GM19455 (cell line): ENCODE measurements around the gene NTRK3.

ENCODE experiments used
- ATAC-seq: cut with Tn5 transposase; IDR thresholded peaks from one replicate; pipeline ENCODE4 v1.9.1; 2021; ENCODE audit not compliant: unreplicated experiment

NTRK3 gene

GRCh38 chr15:88232771-88233201 lies 23.8 kb downstream of the NTRK3 start:
- ATAC-seq, result no peak

- no peak for ATAC-seq
These were observed 24.5 kb downstream of the NTRK3 start for GRCh38 chr15:88231909-88232644.

GRCh38 chr15:88230823-88231222 lies 25.7 kb downstream of the NTRK3 start:
- no peak for ATAC-seq

DNA sequence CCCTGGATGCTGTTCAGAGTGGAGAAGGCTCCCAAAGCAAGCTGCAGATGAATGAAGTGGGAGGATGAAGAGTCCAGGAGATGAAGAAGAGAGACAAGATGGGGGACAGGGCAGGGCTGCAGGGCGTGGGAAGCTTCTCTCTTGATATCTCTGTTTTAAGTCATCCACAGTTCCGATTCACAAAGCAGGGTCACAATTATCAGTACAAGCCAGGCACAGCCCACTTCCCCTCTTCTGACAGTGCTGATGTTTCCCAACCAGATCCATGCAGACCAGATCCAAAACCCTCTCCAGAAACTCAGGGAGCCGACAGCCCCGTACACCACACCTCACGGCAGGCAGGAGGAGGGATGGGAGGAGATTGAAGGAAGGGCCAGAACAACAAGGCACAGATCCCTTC lies 31.1 kb downstream of the NTRK3 start:
- no peak for ATAC-seq

DNA sequence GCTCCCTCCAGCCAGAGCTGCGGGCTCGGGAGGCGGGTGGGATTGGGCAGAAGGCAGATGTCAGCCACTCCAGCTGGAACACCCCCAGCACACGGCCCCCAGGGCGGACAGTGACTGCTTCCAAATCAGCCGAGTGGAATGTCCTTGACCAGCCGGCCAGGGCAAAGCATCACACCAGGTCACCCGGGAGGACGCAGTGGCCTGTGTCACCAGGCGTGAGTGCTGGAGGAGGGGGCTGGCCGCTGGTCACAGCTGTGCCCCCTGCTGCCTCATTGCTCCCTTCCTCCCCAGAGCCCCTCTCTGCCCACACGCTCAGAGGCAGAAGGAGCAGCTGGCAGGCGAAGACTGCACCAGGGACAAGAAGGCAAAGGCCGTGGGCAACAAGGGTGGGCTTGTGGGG lies 33.5 kb downstream of the NTRK3 start:
- ATAC-seq, result no peak

- ATAC-seq, result no peak
These were observed 34.7 kb downstream of the NTRK3 start for GRCh38 chr15:88221836-88222235.

GRCh38 chr15:88220443-88221335 lies 35.9 kb downstream of the NTRK3 start:
- no peak for ATAC-seq

DNA sequence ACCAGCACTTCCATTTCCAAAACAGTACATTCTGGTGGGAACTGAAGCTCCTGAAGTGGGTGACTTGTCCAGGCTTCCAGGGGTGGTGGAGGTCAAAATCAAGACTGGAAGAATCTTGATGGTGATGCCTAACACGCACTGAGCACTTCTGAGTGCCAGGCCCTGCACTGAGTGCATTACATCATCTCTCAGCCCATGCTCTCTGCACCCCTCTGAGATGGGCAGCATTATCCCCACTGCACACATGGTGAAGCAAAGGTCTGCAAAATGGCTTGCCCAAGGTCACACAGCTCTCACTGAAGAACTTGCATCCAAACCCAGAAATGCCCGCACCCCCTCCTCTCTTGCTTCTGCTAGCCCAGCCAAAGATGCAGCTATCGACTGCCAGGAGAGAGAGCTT lies 36.9 kb downstream of the NTRK3 start:
- no peak for ATAC-seq

DNA sequence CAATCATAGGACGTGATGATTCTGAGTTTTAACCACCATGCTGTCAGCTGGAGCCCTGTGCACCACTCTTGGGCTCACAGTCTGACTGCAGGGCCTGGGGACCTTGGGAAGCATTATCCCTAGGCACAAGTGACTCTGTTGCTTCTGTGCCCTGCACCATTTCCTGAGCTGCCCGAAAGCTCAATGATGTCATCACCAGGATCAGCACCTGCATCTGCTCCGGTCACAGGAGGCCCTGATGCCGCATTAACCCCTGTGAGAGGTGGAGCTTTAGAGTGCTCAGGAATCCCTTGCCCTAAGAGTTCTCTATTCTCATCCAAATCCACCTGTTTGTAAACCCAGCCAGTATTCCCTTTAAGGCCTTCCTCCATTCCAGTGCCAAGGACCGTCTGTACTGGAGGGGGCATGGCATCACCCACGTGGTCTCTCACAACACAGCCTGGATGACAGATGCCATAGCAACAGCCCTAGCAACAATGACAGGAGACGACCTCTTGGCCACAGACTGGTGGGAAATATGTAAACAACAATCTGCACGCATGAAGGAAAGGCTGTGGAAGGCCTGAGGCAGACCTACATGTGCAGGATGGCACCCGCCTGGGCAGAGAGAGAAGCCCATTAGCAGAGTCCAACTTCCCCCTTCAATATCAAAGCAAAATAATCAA lies 37.9 kb downstream of the NTRK3 start:
- no peak for ATAC-seq

DNA sequence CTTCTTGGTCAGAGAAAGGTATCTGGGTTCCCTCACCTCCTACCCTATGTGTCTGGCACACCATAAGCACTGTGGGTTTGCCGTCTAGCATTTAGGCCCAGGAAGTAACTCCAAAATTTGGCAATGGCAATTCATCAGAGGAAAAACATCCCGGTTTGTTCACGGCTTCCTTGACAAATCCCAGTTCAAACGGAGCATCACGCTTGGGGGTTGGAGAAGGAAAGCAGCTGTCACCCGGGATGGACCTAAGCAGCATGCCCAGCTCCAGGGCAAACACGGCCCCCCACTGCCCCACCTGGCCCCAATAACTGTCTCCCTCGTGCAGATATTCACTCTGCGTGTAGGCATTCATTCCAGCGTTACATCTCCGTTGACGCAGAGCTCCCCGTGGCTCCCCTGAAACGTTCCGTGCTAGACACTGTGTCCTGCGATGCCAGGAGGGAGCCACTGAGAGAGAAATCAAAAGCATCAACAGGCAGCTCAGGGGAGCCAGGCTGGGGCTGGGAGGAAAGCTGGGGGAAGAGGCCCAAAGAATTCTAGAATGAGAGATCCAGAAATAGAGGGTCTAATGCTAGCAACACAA lies 41.4 kb downstream of the NTRK3 start:
- no peak for ATAC-seq

GRCh38 chr15:88209111-88209510 lies 47.4 kb downstream of the NTRK3 start:
- ATAC-seq, result no peak

- ATAC-seq, result no peak
These were observed 48.1 kb downstream of the NTRK3 start for GRCh38 chr15:88208396-88208795.

DNA sequence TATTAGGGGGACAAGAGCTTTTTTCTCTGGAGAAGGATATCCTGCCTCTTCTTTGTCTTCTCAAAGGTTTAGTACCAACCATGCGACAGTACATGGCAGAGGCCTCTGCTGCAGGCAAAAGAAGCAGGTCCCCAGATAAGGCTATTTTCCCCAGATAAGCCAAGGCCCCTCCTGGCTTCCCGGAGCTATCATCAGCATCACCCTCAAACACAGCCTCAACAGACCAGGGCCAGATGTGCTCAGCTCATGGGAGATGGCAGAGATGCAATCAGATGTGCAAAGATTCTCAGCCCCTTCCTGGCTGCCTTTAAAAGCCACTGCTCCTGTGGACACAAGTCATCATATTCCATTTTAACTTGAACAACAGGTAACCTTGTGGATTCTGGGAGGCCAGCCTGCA lies 49.0 kb downstream of the NTRK3 start:
- no peak for ATAC-seq

DNA sequence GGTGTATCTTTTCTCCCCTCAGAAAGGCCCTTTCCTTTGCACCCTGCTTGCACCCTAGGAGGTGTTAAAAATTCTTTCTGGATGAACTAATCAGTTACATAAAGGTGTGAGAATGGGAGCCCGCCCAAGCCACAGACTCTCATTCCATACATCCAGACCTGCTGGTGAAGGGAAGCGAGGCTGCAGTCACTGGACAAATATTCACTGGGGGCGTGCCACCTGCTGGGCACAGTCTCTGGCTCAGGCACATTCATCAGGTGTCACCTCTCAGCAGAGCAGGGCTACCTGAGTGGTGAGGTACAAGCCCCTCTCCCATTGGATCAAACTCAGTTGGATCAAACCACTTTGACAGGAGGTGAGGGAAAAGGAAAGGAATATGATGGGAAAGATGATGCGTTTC lies 52.0 kb downstream of the NTRK3 start:
- ATAC-seq, result no peak

- ATAC-seq, result no peak
These were observed 54.3 kb downstream of the NTRK3 start for GRCh38 chr15:88202231-88202630.

GRCh38 chr15:88201207-88201606 lies 55.3 kb downstream of the NTRK3 start:
- ATAC-seq, result no peak

DNA sequence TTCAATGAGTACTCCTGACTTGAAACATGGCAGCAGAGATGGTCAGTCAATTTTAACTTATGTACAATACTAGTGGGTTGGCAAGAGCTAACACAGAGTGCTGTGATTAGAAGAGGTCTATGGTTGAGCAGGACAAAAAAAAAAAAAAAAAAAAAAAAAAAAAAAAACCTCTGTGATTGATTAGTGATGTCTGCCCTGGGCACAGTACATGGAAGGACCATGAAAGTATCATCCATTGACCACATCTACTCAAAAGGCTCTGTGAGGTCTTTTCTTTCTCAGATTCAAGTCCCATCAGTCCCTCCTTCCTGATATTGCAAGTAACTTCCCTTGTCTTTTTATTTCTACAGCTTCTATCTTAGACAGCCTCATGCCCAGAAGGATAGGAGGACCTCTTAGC lies 59.6 kb downstream of the NTRK3 start:
- no peak for ATAC-seq

DNA sequence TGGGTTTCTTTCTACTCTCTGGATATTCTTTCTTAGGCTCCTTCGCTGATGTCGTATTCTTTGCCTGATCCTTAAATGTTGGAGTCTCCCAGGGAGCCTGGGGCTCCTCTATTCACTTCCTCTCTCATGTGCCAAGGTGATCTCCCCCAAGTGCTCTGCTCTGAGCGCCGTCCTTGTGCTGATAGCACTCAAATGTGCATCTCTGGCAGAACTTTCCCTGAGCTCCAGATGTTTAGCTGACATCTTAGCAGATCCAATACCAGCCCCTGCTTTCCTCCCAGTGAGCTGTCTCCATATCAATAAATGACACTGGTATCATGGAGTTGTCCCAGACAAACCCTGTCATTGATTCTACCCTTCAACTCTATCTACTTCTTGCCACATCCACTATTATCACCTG lies 62.4 kb downstream of the NTRK3 start:
- ATAC-seq, result no peak

- ATAC-seq, result no peak
These were observed 63.1 kb downstream of the NTRK3 start for GRCh38 chr15:88193415-88193814.

- ATAC-seq, result no peak
These were observed 64.8 kb downstream of the NTRK3 start for GRCh38 chr15:88191812-88192165.

- no peak for ATAC-seq
These were observed 66.3 kb downstream of the NTRK3 start for GRCh38 chr15:88190232-88190631.
